KMS-11 (cell line): ENCODE measurements around the gene SLC35G3.
"Not testable (repeated sequence)": the region's sequence is repeated elsewhere in the genome, so short reads cannot be mapped to it uniquely, and the experiment has no call there.

ENCODE experiments used
- H2AFZ ChIP-seq: fragments of 200-600 bp; sonication (generic); 2 replicates; pipeline ENCODE4 v1.6.1; 2016; ENCODE audit warnings: antibody characterized with exemption, mixed run types, low read depth
- H3K27ac ChIP-seq: fragments of 200-600 bp; sonication (generic); 2 replicates; pipeline ENCODE4 v1.6.1; 2016; ENCODE audit warnings: mild to moderate bottlenecking, mixed run types
- H3K27me3 ChIP-seq: fragments of 200-600 bp; sonication (generic); 2 replicates; pipeline ENCODE4 v1.6.1; 2017; ENCODE audit warnings: mild to moderate bottlenecking, low read depth, mixed run types, moderate library complexity; ENCODE audit not compliant: insufficient read depth
- H3K36me3 ChIP-seq: fragments of 200-600 bp; sonication (generic); 2 replicates; pipeline ENCODE4 v1.6.1; 2017; ENCODE audit warnings: mild to moderate bottlenecking, mixed run types; ENCODE audit not compliant: insufficient read depth
- H3K4me1 ChIP-seq: fragments of 200-600 bp; sonication (generic); 2 replicates; pipeline ENCODE4 v1.6.1; 2016; ENCODE audit warnings: mild to moderate bottlenecking, low read depth, mixed run types; ENCODE audit not compliant: poor library complexity, severe bottlenecking
- H3K4me2 ChIP-seq: fragments of 200-600 bp; sonication (generic); 2 replicates; pipeline ENCODE4 v1.7.0; 2016; ENCODE audit warnings: mild to moderate bottlenecking, mixed run types
- H3K4me3 ChIP-seq: fragments of 200-600 bp; sonication (generic); IDR thresholded peaks from 2 replicates; pipeline ENCODE4 v1.6.1; 2017; ENCODE audit warnings: low read depth, low read length, mixed read lengths; ENCODE audit not compliant: insufficient read depth
- H3K79me2 ChIP-seq: fragments of 200-600 bp; sonication (generic); 2 replicates; pipeline ENCODE4 v1.6.1; 2016; ENCODE audit warnings: low read depth, mixed run types; ENCODE audit not compliant: insufficient read depth
- H3K9ac ChIP-seq: fragments of 200-600 bp; sonication (generic); 2 replicates; pipeline ENCODE4 v1.6.1; 2016; ENCODE audit warnings: mild to moderate bottlenecking, mixed run types
- H4K20me1 ChIP-seq: fragments of 200-600 bp; sonication (generic); 2 replicates; pipeline ENCODE4 v1.6.1; 2016; ENCODE audit warnings: mild to moderate bottlenecking, mixed run types; ENCODE audit not compliant: insufficient read depth
- TF ChIP-seq, protein P1 (sequence below): fragments of 200-600 bp; sonication (generic); conservative IDR thresholded peaks from 2 replicates; pipeline ENCODE4 v1.6.1; 2017; ENCODE audit warnings: low read depth, mild to moderate bottlenecking, antibody characterized with exemption, low read length, moderate library complexity, mixed read lengths

Gene SLC35G3

DNA sequence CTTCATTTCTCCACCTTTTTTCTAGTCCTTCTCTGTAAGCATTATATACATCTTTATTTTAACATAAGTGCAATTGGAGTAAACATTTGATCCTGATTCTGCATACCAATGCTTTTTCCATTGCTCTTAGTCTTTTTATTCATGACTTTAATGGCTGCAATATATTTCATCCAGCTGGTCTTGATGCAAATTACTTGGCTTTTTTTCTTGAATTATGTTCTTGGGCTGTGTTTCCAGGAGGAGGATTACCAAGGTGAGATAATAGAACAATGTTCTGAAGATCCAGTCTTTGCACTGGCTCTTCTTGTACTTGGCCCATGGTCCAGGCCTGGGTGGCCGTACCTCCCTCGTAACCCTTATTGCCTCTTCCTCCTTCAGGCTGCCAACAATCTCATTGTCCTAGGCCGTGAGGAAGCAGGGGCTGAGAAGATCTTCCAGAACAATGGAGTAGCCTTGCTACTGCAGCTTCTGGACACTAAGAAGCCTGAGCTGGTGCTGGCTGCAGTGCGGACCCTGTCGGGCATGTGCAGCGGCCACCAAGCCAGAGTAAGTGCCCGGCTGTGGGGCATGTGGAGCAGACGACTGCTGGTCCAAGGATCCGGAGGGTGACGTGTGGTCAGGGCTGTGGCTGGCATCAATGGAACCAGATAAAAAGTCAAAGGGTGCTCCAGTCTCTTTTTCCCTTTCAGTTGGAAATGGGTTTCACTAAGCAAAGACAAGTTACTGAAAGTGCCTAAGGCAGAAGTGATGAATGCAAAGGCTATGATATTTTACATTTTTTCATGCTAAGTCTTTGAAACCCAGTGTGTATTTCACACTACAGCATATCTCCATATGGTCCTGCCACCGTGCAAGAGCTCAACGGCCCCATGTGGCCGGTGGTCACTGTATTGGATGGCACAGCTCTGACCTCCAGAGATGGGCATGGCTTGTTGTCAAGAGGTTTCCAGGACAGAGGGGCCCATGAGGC, 39.7 kb downstream of the SLC35G3 start:
- no peak overlapping the region for H2AFZ ChIP-seq
- H3K79me2 ChIP-seq: no peaks in the 10 kb centered on the region

DNA sequence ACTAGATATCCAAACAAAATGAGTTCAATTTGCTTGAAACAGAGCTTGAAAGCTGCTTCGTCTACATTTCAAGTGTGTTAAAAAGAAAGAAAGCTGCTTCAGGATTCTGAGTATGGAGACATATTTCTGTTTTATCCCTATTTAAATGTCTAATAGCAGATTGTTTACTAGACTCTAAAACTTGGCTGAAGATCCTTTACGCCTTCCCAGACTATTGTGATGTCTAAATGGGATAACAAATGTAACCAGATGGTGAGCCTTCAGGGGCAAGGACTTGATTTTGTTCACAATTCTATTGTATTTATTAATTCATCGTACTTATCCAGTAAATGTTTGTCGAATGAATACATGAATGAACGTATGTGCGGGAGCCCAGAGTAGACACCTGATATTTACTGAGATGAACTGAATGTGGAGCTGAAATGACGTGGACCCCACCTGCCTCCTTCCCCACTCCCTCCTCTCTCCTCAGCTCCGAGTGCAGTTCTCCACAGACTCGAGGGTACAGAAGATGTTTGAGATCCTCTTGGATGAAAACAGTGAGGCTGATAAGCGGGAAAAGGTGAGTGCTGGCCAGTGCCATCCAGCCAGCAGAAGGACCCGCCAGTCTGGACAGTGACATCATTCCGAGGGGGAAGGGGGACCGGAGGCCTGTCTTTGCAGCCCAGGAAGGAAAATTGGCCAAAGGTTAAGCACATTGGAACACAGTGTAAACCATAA, 41.6 kb downstream of the SLC35G3 start:
- H3K4me2 ChIP-seq: no peak overlapping the region
- H3K27ac ChIP-seq: no peak overlapping the region
- TF ChIP-seq, protein P1, sequence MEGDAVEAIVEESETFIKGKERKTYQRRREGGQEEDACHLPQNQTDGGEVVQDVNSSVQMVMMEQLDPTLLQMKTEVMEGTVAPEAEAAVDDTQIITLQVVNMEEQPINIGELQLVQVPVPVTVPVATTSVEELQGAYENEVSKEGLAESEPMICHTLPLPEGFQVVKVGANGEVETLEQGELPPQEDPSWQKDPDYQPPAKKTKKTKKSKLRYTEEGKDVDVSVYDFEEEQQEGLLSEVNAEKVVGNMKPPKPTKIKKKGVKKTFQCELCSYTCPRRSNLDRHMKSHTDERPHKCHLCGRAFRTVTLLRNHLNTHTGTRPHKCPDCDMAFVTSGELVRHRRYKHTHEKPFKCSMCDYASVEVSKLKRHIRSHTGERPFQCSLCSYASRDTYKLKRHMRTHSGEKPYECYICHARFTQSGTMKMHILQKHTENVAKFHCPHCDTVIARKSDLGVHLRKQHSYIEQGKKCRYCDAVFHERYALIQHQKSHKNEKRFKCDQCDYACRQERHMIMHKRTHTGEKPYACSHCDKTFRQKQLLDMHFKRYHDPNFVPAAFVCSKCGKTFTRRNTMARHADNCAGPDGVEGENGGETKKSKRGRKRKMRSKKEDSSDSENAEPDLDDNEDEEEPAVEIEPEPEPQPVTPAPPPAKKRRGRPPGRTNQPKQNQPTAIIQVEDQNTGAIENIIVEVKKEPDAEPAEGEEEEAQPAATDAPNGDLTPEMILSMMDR: no peak
- no peaks in the 10 kb centered on the region for H3K36me3 ChIP-seq
- H3K4me3 ChIP-seq: no peak overlapping the region
- H3K27me3 ChIP-seq: no peaks in the 10 kb centered on the region
- H3K9ac ChIP-seq: no peak overlapping the region
- H4K20me1 ChIP-seq: no peaks in the 10 kb centered on the region
- no peaks in the 10 kb centered on the region for H3K4me1 ChIP-seq
- no peaks in the 10 kb centered on the region for H3K79me2 ChIP-seq
- H2AFZ ChIP-seq: no peak overlapping the region

More for the DNA sequence above, 39.7 kb downstream of the SLC35G3 start:
- Histone ChIP-seq H3K4me3 (no peak overlapping the region), H3K4me1 (no peaks in the 10 kb centered on the region), H3K9ac (no peak overlapping the region), H3K27me3 (no peaks in the 10 kb centered on the region), H3K36me3 (no peaks in the 10 kb centered on the region), H3K27ac (no peak overlapping the region), H3K4me2 (no peak overlapping the region), H4K20me1 (no peaks in the 10 kb centered on the region)
- TF ChIP-seq, protein P1: no peak

DNA sequence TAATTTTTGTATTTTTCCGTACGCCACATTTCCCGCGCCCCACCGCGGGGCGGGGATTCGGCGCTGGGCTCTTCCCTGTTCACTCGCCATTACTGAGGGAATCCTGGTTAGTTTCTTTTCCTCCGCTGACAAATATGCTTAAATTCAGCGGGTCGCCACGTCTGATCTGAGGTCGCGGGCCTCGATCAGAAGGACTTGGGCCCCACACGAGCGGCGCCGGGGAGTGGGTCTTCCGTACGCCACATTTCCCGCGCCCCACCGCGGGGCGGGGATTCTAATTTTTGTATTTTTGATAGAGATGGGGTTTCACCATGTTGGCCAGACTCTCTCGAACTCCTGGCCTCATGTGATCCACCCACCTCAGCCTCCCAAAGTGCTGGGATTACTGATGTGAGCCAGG, 43.1 kb downstream of the SLC35G3 start:
- not testable (repeated sequence) for H3K4me2 ChIP-seq, H3K36me3 ChIP-seq, H4K20me1 ChIP-seq, H3K9ac ChIP-seq, H2AFZ ChIP-seq, H3K27me3 ChIP-seq, H3K27ac ChIP-seq, H3K4me3 ChIP-seq, H3K4me1 ChIP-seq, H3K79me2 ChIP-seq

DNA sequence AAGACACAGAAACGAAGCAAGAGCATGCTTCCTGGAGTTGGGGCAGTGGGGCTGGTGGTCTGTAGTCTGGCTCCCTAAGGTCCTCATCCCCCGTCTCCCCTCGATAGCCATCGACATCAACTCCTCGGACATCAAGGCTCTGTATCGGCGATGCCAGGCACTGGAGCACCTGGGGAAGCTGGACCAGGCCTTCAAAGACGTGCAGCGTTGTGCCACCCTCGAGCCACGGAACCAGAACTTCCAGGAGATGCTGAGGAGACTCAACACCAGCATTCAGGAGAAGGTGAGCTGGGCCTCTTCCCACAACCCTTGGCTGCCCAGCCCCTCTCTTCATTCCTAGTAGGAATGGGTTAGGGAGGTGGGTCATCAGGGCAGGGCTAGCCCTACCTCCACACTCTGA, 44.3 kb downstream of the SLC35G3 start:
- Histone ChIP-seq H3K9ac (no peak overlapping the region), H3K4me1 (no peaks in the 10 kb centered on the region), H3K4me2 (no peak overlapping the region), H3K79me2 (no peaks in the 10 kb centered on the region), H3K36me3 (no peaks in the 10 kb centered on the region), H3K27ac (no peak overlapping the region), H3K27me3 (no peaks in the 10 kb centered on the region), H4K20me1 (no peaks in the 10 kb centered on the region), H3K4me3 (no peak overlapping the region), H2AFZ (no peak overlapping the region)
- TF ChIP-seq, protein P1: no peak

DNA sequence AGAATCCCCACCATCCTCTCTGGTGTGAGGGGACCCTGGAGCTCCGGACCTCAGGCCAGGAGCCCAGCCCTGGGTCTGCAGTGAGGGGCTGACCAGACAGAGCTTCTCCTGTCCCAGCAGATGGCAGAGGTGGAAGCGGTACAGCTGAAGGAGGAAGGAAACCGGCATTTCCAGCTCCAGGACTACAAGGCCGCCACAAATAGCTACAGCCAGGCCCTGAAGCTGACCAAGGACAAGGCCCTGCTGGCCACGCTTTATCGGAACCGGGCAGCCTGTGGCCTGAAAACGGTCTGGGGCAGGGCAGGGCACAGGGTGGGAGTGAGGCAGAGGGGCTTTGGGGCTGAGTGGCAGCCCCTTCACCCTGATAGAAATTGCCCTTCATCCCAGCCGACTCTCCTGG, 46.0 kb downstream of the SLC35G3 start:
- no peaks in the 10 kb centered on the region for H4K20me1 ChIP-seq
- TF ChIP-seq, protein P1: no peak
- H3K4me3 ChIP-seq: no peak overlapping the region
- H2AFZ ChIP-seq: no peak overlapping the region
- no peaks in the 10 kb centered on the region for H3K79me2 ChIP-seq
- H3K36me3 ChIP-seq: no peaks in the 10 kb centered on the region
- H3K27ac ChIP-seq: no peak overlapping the region
- H3K4me1 ChIP-seq: no peaks in the 10 kb centered on the region
- H3K27me3 ChIP-seq: no peaks in the 10 kb centered on the region
- H3K4me2 ChIP-seq: no peak overlapping the region
- no peak overlapping the region for H3K9ac ChIP-seq
